GM12874 (cell line): ENCODE measurements around the gene ASGR2.

ENCODE experiments used
- CTCF ChIP-seq: IDR thresholded peaks from 2 replicates; pipeline ENCODE4 v1.5.1; 2011; ENCODE audit warnings: low read depth, mild to moderate bottlenecking, control low read depth, low read length, moderate library complexity; ENCODE audit not compliant: insufficient read depth

Gene ASGR2

GRCh38 chr17:7114241-7114874 lies at the start of gene ASGR2:
Gene ASGR2 (minus strand): TSS chr17:7114822. CDS start chr17:7114240, 582 bp downstream.
- TF ChIP-seq CTCF = no peak

- no peak for TF ChIP-seq CTCF
These were observed 41.8 kb upstream of the ASGR2 start for GRCh38 chr17:7156342-7156940.

GRCh38 chr17:7147772-7148171 lies 33.1 kb upstream of the ASGR2 start:
- no peak for TF ChIP-seq CTCF

DNA sequence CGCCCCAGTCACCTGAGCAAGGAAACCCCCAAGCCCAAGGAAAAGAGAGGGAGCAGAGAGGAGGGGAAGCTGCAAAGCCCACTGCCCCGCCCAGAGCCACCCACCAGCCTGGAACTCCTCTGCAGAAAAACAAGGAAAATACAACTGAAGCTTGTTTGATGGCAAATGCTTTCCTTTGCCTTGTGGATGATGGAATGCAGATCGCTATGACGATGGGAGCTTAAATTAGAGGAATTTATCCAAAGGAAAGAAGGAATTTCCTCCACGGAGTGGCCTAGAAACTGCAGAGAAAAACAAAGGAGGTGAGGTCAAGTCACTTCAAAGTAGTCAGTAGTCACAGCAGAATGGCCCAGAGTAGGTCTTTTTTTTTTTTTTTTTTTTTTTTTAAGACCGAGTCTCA lies 31.5 kb upstream of the ASGR2 start:
- TF ChIP-seq CTCF = no peak

DNA sequence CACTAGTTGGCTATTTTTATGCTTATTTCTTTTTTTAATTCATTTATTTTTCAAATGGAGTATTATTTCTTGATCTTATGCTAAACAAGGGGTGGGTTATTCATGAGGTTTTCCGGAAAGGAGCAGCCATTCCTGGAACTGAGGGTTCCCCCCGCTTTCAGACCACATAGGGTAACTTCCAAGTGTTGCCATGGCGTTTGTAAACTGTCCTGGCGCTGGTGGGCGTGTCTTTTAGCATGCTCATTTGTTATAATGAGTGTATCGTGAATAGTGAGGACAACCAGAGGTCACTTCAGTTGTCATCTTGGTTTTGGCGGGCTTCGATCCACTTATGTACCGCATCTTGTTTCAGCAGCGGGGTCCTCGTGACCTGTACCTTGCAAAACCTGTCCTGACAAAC lies 29.6 kb upstream of the ASGR2 start:
- no peak for TF ChIP-seq CTCF

GRCh38 chr17:7141824-7142223 lies 27.2 kb upstream of the ASGR2 start:
- no peak for TF ChIP-seq CTCF

GRCh38 chr17:7139400-7139799 lies 24.8 kb upstream of the ASGR2 start:
- TF ChIP-seq CTCF = no peak
